Thyroid gland (tissue), 4 donors: Measurements from ENCODE around the gene SPEG.

Experiments
- CTCF ChIP-seq, 6 experiments: fragments of 200-600 bp in 3 of 6; fragments of 450-650 bp in 3 of 6; sonication (generic) in 3 of 6; IDR thresholded peaks; one replicate each; pipeline ENCODE4 v1.5.1; 2016 to 2019; ENCODE audit warnings: antibody characterized with exemption in 6 of 6, mild to moderate bottlenecking in 2 of 6, inconsistent platforms in 1 of 6, moderate library complexity in 1 of 6
- POLR2A ChIP-seq, 2 donors: fragments of 450-650 bp; IDR thresholded peaks; one replicate each; pipeline ENCODE4 v1.6.1; 2017; ENCODE audit warnings: antibody characterized with exemption in 2 of 2, mild to moderate bottlenecking in 2 of 2, moderate library complexity in 1 of 2

- TF ChIP-seq CTCF (IDR thresholded peaks at IDR 0.05), result no peak
- no peak for TF ChIP-seq POLR2A (IDR thresholded peaks at IDR 0.05)
These were observed 61.7 kb downstream of the SPEG start for GRCh38 chr2:219496247-219496824.
